HG03558 (cell line): ENCODE measurements around the gene RAMP2.
"Not testable (repeated sequence)": the region's sequence is repeated elsewhere in the genome, so short reads cannot be mapped to it uniquely, and the experiment has no call there.

Source experiments
- ATAC-seq: cut with Tn5 transposase; IDR thresholded peaks from one replicate; pipeline ENCODE4 v1.9.1; 2021; ENCODE audit warnings: moderate number of reproducible peaks; ENCODE audit not compliant: unreplicated experiment; ENCODE audit errors: extremely low read depth

RAMP2 gene

GRCh38 chr17:42767512-42767911 lies 6.5 kb downstream of the RAMP2 start:
- no peak for ATAC-seq

DNA sequence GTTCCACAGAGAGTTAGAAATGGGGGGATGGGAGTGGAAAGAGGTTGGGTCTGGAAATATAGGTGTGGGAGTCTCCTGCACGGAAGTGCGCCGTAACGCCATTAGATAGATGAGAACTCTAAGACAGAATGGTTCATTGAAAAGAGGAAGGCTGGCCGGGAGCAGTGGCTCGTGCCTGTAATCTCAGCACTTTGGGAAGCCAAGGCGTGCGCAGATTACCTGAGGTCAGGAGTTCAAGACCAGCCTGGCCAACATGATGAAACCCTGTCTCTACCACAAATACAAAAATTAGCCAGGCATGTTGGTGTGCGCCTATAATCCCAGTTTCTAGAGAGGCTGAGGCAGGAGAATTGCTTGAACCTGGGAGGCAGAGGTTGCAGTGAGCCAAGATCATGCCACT lies 7.0 kb downstream of the RAMP2 start:
- not testable (repeated sequence) for ATAC-seq

DNA sequence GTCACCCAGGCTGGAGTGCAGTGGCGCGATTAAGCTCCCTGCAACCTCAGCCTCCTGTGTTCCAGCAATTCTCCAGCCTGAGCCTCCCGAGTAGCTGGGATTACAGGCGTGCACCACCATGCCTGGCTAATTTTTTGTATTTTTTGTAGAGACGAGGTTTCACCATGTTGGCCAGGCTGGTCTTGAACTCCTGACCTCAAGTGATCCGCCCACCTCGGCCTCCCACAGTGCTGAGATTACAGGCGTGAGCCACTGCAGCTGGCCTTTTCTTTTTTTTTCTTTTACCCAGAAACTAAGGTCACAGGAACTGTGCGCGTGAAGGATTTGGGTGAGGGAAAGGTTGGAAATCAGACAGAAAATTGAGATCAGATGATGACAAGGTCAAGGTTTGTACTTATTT lies 8.9 kb downstream of the RAMP2 start:
- ATAC-seq, result not testable (repeated sequence)

GRCh38 chr17:42772945-42773289 lies 11.9 kb downstream of the RAMP2 start:
- no peak for ATAC-seq

DNA sequence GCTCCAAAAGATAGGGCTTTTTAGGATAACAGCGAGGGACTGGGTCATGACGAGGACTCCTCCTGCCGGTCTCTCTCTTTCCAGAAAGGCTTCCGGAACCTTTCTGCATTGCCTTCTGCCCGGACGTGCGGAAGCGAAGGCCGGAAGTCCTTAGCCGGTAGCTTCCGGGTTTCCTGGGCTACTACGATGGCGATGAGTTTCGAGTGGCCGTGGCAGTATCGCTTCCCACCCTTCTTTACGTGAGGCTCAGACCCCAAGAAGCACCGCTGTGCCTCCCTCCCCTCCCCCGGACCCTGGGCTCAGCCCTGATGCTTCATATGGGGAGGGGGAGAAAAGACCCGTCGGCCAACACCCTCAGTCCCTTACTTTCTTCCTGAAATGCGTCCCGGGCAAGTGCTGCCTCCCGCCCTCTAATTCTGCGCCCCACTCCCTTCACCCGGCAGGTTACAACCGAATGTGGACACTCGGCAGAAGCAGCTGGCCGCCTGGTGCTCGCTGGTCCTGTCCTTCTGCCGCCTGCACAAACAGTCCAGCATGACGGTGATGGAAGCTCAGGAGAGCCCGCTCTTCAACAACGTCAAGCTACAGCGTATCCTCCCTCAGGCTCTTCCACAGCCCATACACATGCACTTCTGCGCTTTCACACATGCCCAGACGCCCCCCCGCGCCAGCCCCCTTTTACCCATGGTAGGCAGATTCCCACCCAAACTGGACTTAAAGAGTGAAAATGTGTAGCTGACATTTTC lies 12.4 kb downstream of the RAMP2 start, which contains the start of gene VPS25:
Gene VPS25 (plus strand): TSS at position 160 of the 746 bp plus-strand sequence. CDS start 27 bp downstream, at position 187.
- ATAC-seq, result no peak

- ATAC-seq, result no peak
Measured at GRCh38 chr17:42774066-42774745, 13.2 kb downstream of the RAMP2 start.

GRCh38 chr17:42775534-42776098 lies 14.6 kb downstream of the RAMP2 start:
- ATAC-seq, result no peak

- no peak for ATAC-seq
Measured at GRCh38 chr17:42778570-42778969, 17.5 kb downstream of the RAMP2 start.

GRCh38 chr17:42779304-42779935 lies 18.4 kb downstream of the RAMP2 start:
- ATAC-seq, result no peak

GRCh38 chr17:42779936-42780850 lies 19.2 kb downstream of the RAMP2 start, which contains the start of gene WNK4:
Gene WNK4, plus strand, starts transcription at chr17:42780610. Its CDS starts 89 bp downstream, at chr17:42780699.
- no peak for ATAC-seq

- ATAC-seq, result no peak
Measured at GRCh38 chr17:42780851-42781638, 20.0 kb downstream of the RAMP2 start.

- ATAC-seq, result no peak
Measured at GRCh38 chr17:42781639-42782165, 20.7 kb downstream of the RAMP2 start.

GRCh38 chr17:42782166-42783061 lies 21.4 kb downstream of the RAMP2 start:
- no peak for ATAC-seq

- ATAC-seq, result no peak
Measured at GRCh38 chr17:42783062-42783790, 22.2 kb downstream of the RAMP2 start.

DNA sequence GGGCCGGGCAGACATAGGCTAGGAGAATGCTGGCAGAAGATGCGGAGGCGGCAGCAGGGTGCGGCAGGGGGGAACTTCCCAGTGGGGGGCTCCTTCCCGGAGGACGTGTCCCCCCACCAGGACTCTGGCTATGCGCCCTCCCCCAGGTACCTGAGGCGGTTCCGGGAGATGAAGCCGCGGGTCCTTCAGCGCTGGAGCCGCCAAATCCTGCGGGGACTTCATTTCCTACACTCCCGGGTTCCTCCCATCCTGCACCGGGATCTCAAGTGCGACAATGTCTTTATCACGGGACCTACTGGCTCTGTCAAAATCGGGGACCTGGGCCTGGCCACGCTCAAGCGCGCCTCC lies 22.7 kb downstream of the RAMP2 start:
- ATAC-seq, result no peak

DNA sequence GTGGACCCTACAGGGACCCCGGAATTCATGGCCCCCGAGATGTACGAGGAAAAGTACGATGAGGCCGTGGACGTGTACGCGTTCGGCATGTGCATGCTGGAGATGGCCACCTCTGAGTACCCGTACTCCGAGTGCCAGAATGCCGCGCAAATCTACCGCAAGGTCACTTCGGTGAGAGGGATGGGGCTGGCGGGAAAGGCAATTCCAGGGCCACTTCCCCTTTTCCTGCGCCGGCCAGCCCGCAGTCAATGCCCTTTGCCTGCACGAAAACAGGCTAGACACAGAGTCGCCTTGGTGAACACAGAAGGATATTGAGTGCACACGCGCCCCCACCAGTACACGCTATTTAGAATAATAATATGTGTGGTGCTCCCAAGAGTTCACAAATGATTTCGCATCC lies 23.4 kb downstream of the RAMP2 start:
- no peak for ATAC-seq

- ATAC-seq, result no peak
Measured at GRCh38 chr17:42784811-42785592, 24.0 kb downstream of the RAMP2 start.
